GM13977 (cell line): ENCODE results near the gene SMTN.

Experiments used
- DNase-seq: peaks from one replicate; pipeline ENCODE4 v3.0.0; 2012; ENCODE audit warnings: low spot score
- in situ Hi-C: fragments of 300-500 bp; cut with MboI; formaldehyde crosslinking; loops from one replicate; pipeline ENCODE4 v1.12.0; 2022; ENCODE audit warnings: low sequenced_read_pairs, low pct_unique_long_range_greater_than_20kb, mixed read lengths, inconsistent platforms; ENCODE audit not compliant: unreplicated experiment
- TF ChIP-seq, protein P1 (sequence below): IDR thresholded peaks from 2 replicates; pipeline ENCODE4 v1.5.1; 2012; ENCODE audit warnings: mild to moderate bottlenecking, control low read depth; ENCODE audit not compliant: insufficient read depth; ENCODE audit errors: extremely low read depth, missing control alignments

The SMTN gene

GRCh38 chr22:31080848-31081649 lies at the start of gene SMTN:
Gene SMTN, plus strand, starts transcription at chr22:31081318. Its CDS starts 1,941 bp downstream, at chr22:31083259.
- peak; percentile 95 for DNase-seq
- TF ChIP-seq, protein P1, sequence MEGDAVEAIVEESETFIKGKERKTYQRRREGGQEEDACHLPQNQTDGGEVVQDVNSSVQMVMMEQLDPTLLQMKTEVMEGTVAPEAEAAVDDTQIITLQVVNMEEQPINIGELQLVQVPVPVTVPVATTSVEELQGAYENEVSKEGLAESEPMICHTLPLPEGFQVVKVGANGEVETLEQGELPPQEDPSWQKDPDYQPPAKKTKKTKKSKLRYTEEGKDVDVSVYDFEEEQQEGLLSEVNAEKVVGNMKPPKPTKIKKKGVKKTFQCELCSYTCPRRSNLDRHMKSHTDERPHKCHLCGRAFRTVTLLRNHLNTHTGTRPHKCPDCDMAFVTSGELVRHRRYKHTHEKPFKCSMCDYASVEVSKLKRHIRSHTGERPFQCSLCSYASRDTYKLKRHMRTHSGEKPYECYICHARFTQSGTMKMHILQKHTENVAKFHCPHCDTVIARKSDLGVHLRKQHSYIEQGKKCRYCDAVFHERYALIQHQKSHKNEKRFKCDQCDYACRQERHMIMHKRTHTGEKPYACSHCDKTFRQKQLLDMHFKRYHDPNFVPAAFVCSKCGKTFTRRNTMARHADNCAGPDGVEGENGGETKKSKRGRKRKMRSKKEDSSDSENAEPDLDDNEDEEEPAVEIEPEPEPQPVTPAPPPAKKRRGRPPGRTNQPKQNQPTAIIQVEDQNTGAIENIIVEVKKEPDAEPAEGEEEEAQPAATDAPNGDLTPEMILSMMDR = no peak
- in situ Hi-C loops = loop anchor here (10.0 kb wide), 1 partner anchor 316 kb away; no protein-coding TSS in a partner anchor

GRCh38 chr22:31036671-31037550 lies 44.2 kb upstream of the SMTN start:
- in situ Hi-C loops = no loop called here
- no peak for DNase-seq
- TF ChIP-seq, protein P1 = no peak

GRCh38 chr22:31038686-31039085 lies 42.4 kb upstream of the SMTN start:
- DNase-seq = no peak
- TF ChIP-seq, protein P1 = no peak
- in situ Hi-C loops = no loop called here

GRCh38 chr22:31039393-31039792 lies 41.7 kb upstream of the SMTN start:
- in situ Hi-C loops = no loop called here
- no peak for DNase-seq
- TF ChIP-seq, protein P1 = no peak

- no peak for DNase-seq
- in situ Hi-C loops = no loop called here
- TF ChIP-seq, protein P1 = no peak
Measured at GRCh38 chr22:31040542-31041398, 40.3 kb upstream of the SMTN start.
